Neural progenitor cell (in vitro differentiated cells): Measurements from ENCODE around the gene DCX. TPM values are rescaled to one million over a fixed set of nuclear protein-coding genes. Genes with fewer than 3 reads are reported as not detected.

Experiments used
- DNase-seq: peaks from one replicate; pipeline ENCODE4 v3.0.0-alpha.2; 2016; ENCODE audit warnings: low spot score
- H2AFZ ChIP-seq: fragments of 200-600 bp; sonication (generic); replicated peaks from 2 replicates; pipeline ENCODE4 v1.6.1; 2016; ENCODE audit warnings: antibody characterized with exemption
- H3F3A ChIP-seq: fragments of 200-600 bp; sonication (generic); 2 replicates; pipeline ENCODE4 v1.6.1; 2016; ENCODE audit warnings: antibody characterized with exemption, low read depth
- H3K27ac ChIP-seq: fragments of 200-600 bp; sonication (generic); 2 replicates; pipeline ENCODE4 v1.5.1; 2016; ENCODE audit warnings: mild to moderate bottlenecking
- H3K27me3 ChIP-seq: fragments of 200-600 bp; sonication (generic); 2 replicates; pipeline ENCODE4 v1.6.1; 2016; ENCODE audit warnings: mild to moderate bottlenecking, moderate library complexity
- H3K36me3 ChIP-seq: fragments of 200-600 bp; sonication (generic); 2 replicates; pipeline ENCODE4 v1.5.1; 2016
- H3K4me1 ChIP-seq: fragments of 200-600 bp; sonication (generic); 2 replicates; pipeline ENCODE4 v1.6.1; 2016; ENCODE audit warnings: mixed run types
- H3K4me2 ChIP-seq: fragments of 200-600 bp; sonication (generic); 2 replicates; pipeline ENCODE4 v1.6.1; 2016
- H3K4me3 ChIP-seq: fragments of 200-600 bp; sonication (generic); 2 replicates; pipeline ENCODE4 v1.5.1; 2016
- H3K79me2 ChIP-seq: fragments of 200-600 bp; sonication (generic); 2 replicates; pipeline ENCODE4 v1.6.1; 2016; ENCODE audit warnings: low read depth
- H3K9ac ChIP-seq: fragments of 200-600 bp; sonication (generic); 2 replicates; pipeline ENCODE4 v1.6.1; 2016
- H3K9me3 ChIP-seq: fragments of 200-600 bp; sonication (generic); 2 replicates; pipeline ENCODE4 v1.5.1; 2016; ENCODE audit warnings: low read depth
- H4K20me1 ChIP-seq: fragments of 200-600 bp; sonication (generic); 2 replicates; pipeline ENCODE4 v1.6.1; 2016; ENCODE audit warnings: low read depth
- H3K27ac Mint-ChIP-seq: 3 replicates; pipeline ENCODE4 v1.8.0; 2021; ENCODE audit warnings: mixed read lengths
- H3K27me3 Mint-ChIP-seq: 2 replicates; pipeline ENCODE4 v1.8.0; 2022; ENCODE audit warnings: low read depth, mild to moderate bottlenecking, inconsistent platforms, moderate library complexity, mixed read lengths; ENCODE audit not compliant: insufficient read depth
- H3K36me3 Mint-ChIP-seq: 3 replicates; pipeline ENCODE4 v1.8.0; 2021; ENCODE audit warnings: mixed read lengths
- H3K4me1 Mint-ChIP-seq: 3 replicates; pipeline ENCODE4 v1.8.0; 2021; ENCODE audit warnings: mixed read lengths
- H3K4me3 Mint-ChIP-seq: 3 replicates; pipeline ENCODE4 v1.8.0; 2021; ENCODE audit warnings: mild to moderate bottlenecking, moderate library complexity, mixed read lengths
- H3K9me3 Mint-ChIP-seq: 3 replicates; pipeline ENCODE4 v1.8.0; 2020; ENCODE audit warnings: mixed read lengths
- EZH2 ChIP-seq: fragments of 200-600 bp; sonication (generic); IDR thresholded peaks from 2 replicates; pipeline ENCODE4 v1.6.1; 2017; ENCODE audit warnings: antibody characterized with exemption, mild to moderate bottlenecking, moderate library complexity
- EZH2phosphoT487 ChIP-seq: fragments of 200-600 bp; sonication (generic); IDR thresholded peaks from 2 replicates; pipeline ENCODE4 v1.6.1; 2017; ENCODE audit warnings: antibody characterized with exemption
- total RNA-seq: library from RNA; depleted of rRNA; stranded (reverse); fragments of >200 nt; gene quantifications from 2 replicates; pipeline ENCODE4 v1.2.3, GENCODE V29; 2015; ENCODE audit warnings: low replicate concordance
- TF ChIP-seq, protein P1 (sequence below): fragments of 200-600 bp; sonication (generic); IDR thresholded peaks from 2 replicates; pipeline ENCODE4 v1.5.1; 2017; ENCODE audit warnings: antibody characterized with exemption, mild to moderate bottlenecking

DCX gene
- total RNA-seq, 1 donor from 2014 or later, result 4.8 TPM

DNA sequence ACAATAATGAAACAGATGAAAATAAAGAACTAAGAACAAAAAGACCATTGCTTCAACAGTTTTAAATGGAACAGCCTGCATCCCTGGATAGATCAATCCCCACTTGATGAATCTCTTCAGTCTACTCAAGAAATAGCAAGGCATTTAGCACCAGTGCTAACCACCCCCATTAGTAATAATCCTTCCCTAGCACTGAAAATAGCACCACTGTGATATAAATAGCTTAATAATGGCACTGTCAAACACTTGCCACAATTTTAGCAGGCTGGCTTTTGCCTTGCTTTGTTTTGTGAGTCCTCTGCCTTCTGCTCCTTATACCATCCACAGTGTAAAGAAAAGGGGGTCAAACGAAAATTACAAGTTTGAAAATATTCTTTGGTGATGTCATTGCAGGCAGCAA is 17.4 kb downstream of the DCX start:
- no peaks in the 10 kb centered on the region for H3K9me3 ChIP-seq
- H3K27me3 Mint-ChIP-seq, result no peaks in the 10 kb centered on the region
- no peak overlapping the region for H3K4me3 ChIP-seq
- no peak overlapping the region for H2AFZ ChIP-seq
- TF ChIP-seq, protein P1, sequence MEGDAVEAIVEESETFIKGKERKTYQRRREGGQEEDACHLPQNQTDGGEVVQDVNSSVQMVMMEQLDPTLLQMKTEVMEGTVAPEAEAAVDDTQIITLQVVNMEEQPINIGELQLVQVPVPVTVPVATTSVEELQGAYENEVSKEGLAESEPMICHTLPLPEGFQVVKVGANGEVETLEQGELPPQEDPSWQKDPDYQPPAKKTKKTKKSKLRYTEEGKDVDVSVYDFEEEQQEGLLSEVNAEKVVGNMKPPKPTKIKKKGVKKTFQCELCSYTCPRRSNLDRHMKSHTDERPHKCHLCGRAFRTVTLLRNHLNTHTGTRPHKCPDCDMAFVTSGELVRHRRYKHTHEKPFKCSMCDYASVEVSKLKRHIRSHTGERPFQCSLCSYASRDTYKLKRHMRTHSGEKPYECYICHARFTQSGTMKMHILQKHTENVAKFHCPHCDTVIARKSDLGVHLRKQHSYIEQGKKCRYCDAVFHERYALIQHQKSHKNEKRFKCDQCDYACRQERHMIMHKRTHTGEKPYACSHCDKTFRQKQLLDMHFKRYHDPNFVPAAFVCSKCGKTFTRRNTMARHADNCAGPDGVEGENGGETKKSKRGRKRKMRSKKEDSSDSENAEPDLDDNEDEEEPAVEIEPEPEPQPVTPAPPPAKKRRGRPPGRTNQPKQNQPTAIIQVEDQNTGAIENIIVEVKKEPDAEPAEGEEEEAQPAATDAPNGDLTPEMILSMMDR, result no peak
- TF ChIP-seq EZH2 (no peak), EZH2phosphoT487 (no peak)
- H3K36me3 ChIP-seq, result no peaks in the 10 kb centered on the region
- H3K27me3 ChIP-seq, result no peaks in the 10 kb centered on the region
- H3K4me1 ChIP-seq, result peaks cover 13% of the 10 kb centered on the region
- H3K36me3 Mint-ChIP-seq, result peaks cover 2% of the 10 kb centered on the region
- H3F3A ChIP-seq, result no peaks in the 10 kb centered on the region
- no peaks in the 10 kb centered on the region for H3K79me2 ChIP-seq
- no peak for DNase-seq
- H3K9me3 Mint-ChIP-seq, result no peaks in the 10 kb centered on the region
- no peak overlapping the region for H3K4me3 Mint-ChIP-seq
- H4K20me1 ChIP-seq, result no peaks in the 10 kb centered on the region
- H3K27ac ChIP-seq, result no peak overlapping the region
- H3K9ac ChIP-seq, result no peak overlapping the region
- no peak overlapping the region for H3K27ac Mint-ChIP-seq
- no peak overlapping the region for H3K4me2 ChIP-seq
- H3K4me1 Mint-ChIP-seq, result peaks cover 5% of the 10 kb centered on the region

DNA sequence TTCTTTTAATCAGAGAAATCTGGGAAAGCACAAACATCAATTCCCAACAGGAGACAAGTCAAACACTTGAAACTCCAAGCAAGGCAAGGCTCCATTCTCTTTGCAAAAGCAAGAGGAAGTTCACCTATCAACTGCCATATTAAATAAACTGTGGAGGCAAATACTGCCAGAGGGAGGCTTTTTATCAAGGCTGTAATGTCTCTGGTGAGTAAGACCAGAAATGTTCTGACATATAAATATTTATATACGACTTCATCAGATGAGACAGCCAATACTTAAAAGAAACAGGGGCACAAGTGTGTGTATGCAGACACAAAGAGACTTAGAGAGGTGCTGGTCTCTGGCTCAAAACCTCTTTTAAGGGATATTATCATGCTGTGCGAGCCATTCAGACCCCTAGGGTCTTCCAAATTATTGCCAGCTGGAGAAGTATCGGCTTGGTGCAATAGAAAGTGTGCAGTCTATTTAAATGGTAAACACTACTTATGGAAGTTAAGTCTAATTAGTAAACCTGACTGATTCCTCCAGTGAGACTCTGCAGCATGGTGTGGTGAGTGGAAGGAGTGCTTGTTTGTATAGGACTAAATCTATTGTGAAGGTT is 24.4 kb downstream of the DCX start:
- H3K36me3 Mint-ChIP-seq, result no peaks in the 10 kb centered on the region
- peaks cover 26% of the 10 kb centered on the region for H3K4me1 Mint-ChIP-seq
- Histone ChIP-seq H3K4me2 (peak overlapping the region; percentile 53), H3K9me3 (no peaks in the 10 kb centered on the region), H3F3A (peaks cover 26% of the 10 kb centered on the region), H3K36me3 (no peaks in the 10 kb centered on the region), H3K4me1 (peaks cover 19% of the 10 kb centered on the region), H3K27ac (peak overlapping the region; percentile 47), H3K79me2 (no peaks in the 10 kb centered on the region), H3K9ac (no peak overlapping the region), H2AFZ (no peak overlapping the region), H4K20me1 (no peaks in the 10 kb centered on the region), H3K27me3 (no peaks in the 10 kb centered on the region), H3K4me3 (no peak overlapping the region)
- no peak overlapping the region for H3K4me3 Mint-ChIP-seq
- peaks cover 2% of the 10 kb centered on the region for H3K9me3 Mint-ChIP-seq
- H3K27ac Mint-ChIP-seq, result no peak overlapping the region
- TF ChIP-seq EZH2phosphoT487, result no peak
- TF ChIP-seq, protein P1, result no peak
- TF ChIP-seq EZH2, result no peak
- peak; percentile 24 for DNase-seq
- H3K27me3 Mint-ChIP-seq, result peaks cover 3% of the 10 kb centered on the region

GRCh38 chrX:111386615-111387233 is 25.3 kb downstream of the DCX start:
- Mint-ChIP-seq H3K27ac (no peak overlapping the region), H3K4me3 (no peak overlapping the region), H3K27me3 (peaks cover 3% of the 10 kb centered on the region), H3K4me1 (peaks cover 26% of the 10 kb centered on the region), H3K36me3 (no peaks in the 10 kb centered on the region), H3K9me3 (peaks cover 2% of the 10 kb centered on the region)
- H3K4me3 ChIP-seq, result no peak overlapping the region
- peaks cover 26% of the 10 kb centered on the region for H3F3A ChIP-seq
- no peaks in the 10 kb centered on the region for H3K36me3 ChIP-seq
- H3K79me2 ChIP-seq, result no peaks in the 10 kb centered on the region
- TF ChIP-seq, protein P1, result no peak
- TF ChIP-seq EZH2phosphoT487 (no peak), EZH2 (no peak)
- no peaks in the 10 kb centered on the region for H3K9me3 ChIP-seq
- H3K4me1 ChIP-seq, result peaks cover 19% of the 10 kb centered on the region
- no peak overlapping the region for H3K27ac ChIP-seq
- no peaks in the 10 kb centered on the region for H4K20me1 ChIP-seq
- no peak overlapping the region for H3K9ac ChIP-seq
- no peaks in the 10 kb centered on the region for H3K27me3 ChIP-seq
- H2AFZ ChIP-seq, result no peak overlapping the region
- no peak overlapping the region for H3K4me2 ChIP-seq
- no peak for DNase-seq
